IPS-20b (cell line): ENCODE results near the gene HMGN4.
A peak's percentile ranks its signal among the peaks of the same experiment; 100 is the strongest.
"Not testable (repeated sequence)": the region's sequence is repeated elsewhere in the genome, so short reads cannot be mapped to it uniquely, and the experiment has no call there.

Source experiments
- H3K27ac ChIP-seq: one replicate; pipeline ENCODE4 v1.5.1; 2013; ENCODE audit warnings: low read length
- H3K27me3 ChIP-seq: 2 replicates; pipeline ENCODE4 v1.6.1; 2013; ENCODE audit warnings: mild to moderate bottlenecking, low read length, inconsistent platforms; ENCODE audit not compliant: insufficient read depth
- H3K36me3 ChIP-seq: 2 replicates; pipeline ENCODE4 v1.6.1; 2013; ENCODE audit warnings: low read depth, mild to moderate bottlenecking, inconsistent platforms, low read length, moderate library complexity; ENCODE audit not compliant: insufficient read depth
- H3K4me1 ChIP-seq: 2 replicates; pipeline ENCODE4 v1.6.1; 2013; ENCODE audit warnings: mild to moderate bottlenecking, control low read depth, inconsistent platforms, low read length, moderate library complexity; ENCODE audit not compliant: insufficient read depth
- H3K4me3 ChIP-seq: 2 replicates; pipeline ENCODE4 v1.5.1; 2013; ENCODE audit warnings: mild to moderate bottlenecking, low read length, inconsistent platforms
- H3K9ac ChIP-seq: 2 replicates; pipeline ENCODE4 v1.6.1; 2013; ENCODE audit warnings: low read depth, mild to moderate bottlenecking, inconsistent platforms, low read length, moderate library complexity
- H3K9me3 ChIP-seq: 2 replicates; pipeline ENCODE4 v1.6.1; 2013; ENCODE audit warnings: mild to moderate bottlenecking, low read depth, low read length, inconsistent platforms; ENCODE audit not compliant: insufficient read depth

HMGN4 gene

GRCh38 chr6:26539071-26539615, 977 bp downstream of the HMGN4 start:
- peaks cover 8% of the 10 kb centered on the region; the same call in 1 of the 2 replicates for H3K36me3 ChIP-seq
- no peaks in the 10 kb centered on the region for H3K9me3 ChIP-seq
- peak overlapping the region; percentile 95 for H3K4me3 ChIP-seq
- H3K9ac ChIP-seq: peak overlapping the region; percentile 90; the same call in 1 of the 2 replicates
- H3K27me3 ChIP-seq: no peaks in the 10 kb centered on the region
- H3K4me1 ChIP-seq: peaks cover 5% of the 10 kb centered on the region; the same call in 1 of the 2 replicates
- H3K27ac ChIP-seq: no peak overlapping the region

GRCh38 chr6:26541579-26541978, 3.4 kb downstream of the HMGN4 start:
- Histone ChIP-seq H3K9me3 (no peaks in the 10 kb centered on the region), H3K9ac (no peak overlapping the region), H3K4me1 (peaks cover 5% of the 10 kb centered on the region; the same call in 1 of the 2 replicates), H3K27ac (no peak overlapping the region), H3K36me3 (peaks cover 32% of the 10 kb centered on the region), H3K4me3 (no peak overlapping the region), H3K27me3 (no peaks in the 10 kb centered on the region)

- H3K4me1 ChIP-seq: peaks cover 5% of the 10 kb centered on the region; the same call in 1 of the 2 replicates
- no peak overlapping the region for H3K27ac ChIP-seq
- no peak overlapping the region for H3K4me3 ChIP-seq
- H3K9me3 ChIP-seq: no peaks in the 10 kb centered on the region
- peaks cover 33% of the 10 kb centered on the region for H3K36me3 ChIP-seq
- no peak overlapping the region for H3K9ac ChIP-seq
- no peaks in the 10 kb centered on the region for H3K27me3 ChIP-seq
Observed at GRCh38 chr6:26543953-26544352, 5.8 kb downstream of the HMGN4 start.

GRCh38 chr6:26544473-26544872, 6.3 kb downstream of the HMGN4 start:
- H3K27me3 ChIP-seq: no peaks in the 10 kb centered on the region
- H3K4me3 ChIP-seq: no peak overlapping the region
- H3K36me3 ChIP-seq: peaks cover 33% of the 10 kb centered on the region
- no peaks in the 10 kb centered on the region for H3K9me3 ChIP-seq
- no peak overlapping the region for H3K9ac ChIP-seq
- H3K27ac ChIP-seq: no peak overlapping the region
- H3K4me1 ChIP-seq: peaks cover 5% of the 10 kb centered on the region; the same call in 1 of the 2 replicates

GRCh38 chr6:26545627-26546026, 7.5 kb downstream of the HMGN4 start:
- Histone ChIP-seq H3K27ac (no peak overlapping the region), H3K36me3 (peaks cover 33% of the 10 kb centered on the region), H3K4me1 (no peaks in the 10 kb centered on the region), H3K9me3 (no peaks in the 10 kb centered on the region), H3K4me3 (no peak overlapping the region), H3K9ac (no peak overlapping the region), H3K27me3 (no peaks in the 10 kb centered on the region)

GRCh38 chr6:26547363-26547762, 9.2 kb downstream of the HMGN4 start:
- not testable (repeated sequence) for H3K4me1 ChIP-seq, H3K9me3 ChIP-seq, H3K27ac ChIP-seq, H3K4me3 ChIP-seq, H3K27me3 ChIP-seq, H3K9ac ChIP-seq
- H3K36me3 ChIP-seq: peaks cover 33% of the 10 kb centered on the region

- H3K27ac ChIP-seq: peak overlapping the region; percentile 55
- H3K9me3 ChIP-seq: no peaks in the 10 kb centered on the region
- peaks cover 13% of the 10 kb centered on the region for H3K36me3 ChIP-seq
- H3K27me3 ChIP-seq: no peaks in the 10 kb centered on the region
- 0 out of 2 replicates have a peak, but pooled peaks cover 3% of the 10 kb centered on the region for H3K4me1 ChIP-seq
- H3K9ac ChIP-seq: peak overlapping the region; percentile 81; the same call in 1 of the 2 replicates
- H3K4me3 ChIP-seq: peak overlapping the region; percentile 80
Observed at GRCh38 chr6:26550250-26550993, 12.3 kb downstream of the HMGN4 start.

GRCh38 chr6:26552205-26552604, 14.0 kb downstream of the HMGN4 start:
- H3K27ac ChIP-seq: no peak overlapping the region
- H3K4me1 ChIP-seq: 0 out of 2 replicates have a peak, but pooled peaks cover 3% of the 10 kb centered on the region
- H3K9me3 ChIP-seq: no peaks in the 10 kb centered on the region
- H3K36me3 ChIP-seq: no peaks in the 10 kb centered on the region
- no peak overlapping the region for H3K9ac ChIP-seq
- peak overlapping the region; percentile 91 for H3K4me3 ChIP-seq
- no peaks in the 10 kb centered on the region for H3K27me3 ChIP-seq

- Histone ChIP-seq H3K4me1 (0 out of 2 replicates have a peak, but pooled peaks cover 3% of the 10 kb centered on the region), H3K27ac (no peak overlapping the region), H3K27me3 (no peaks in the 10 kb centered on the region), H3K9ac (peak overlapping the region; percentile 2; the same call in 1 of the 2 replicates), H3K4me3 (peak overlapping the region; percentile 91), H3K36me3 (no peaks in the 10 kb centered on the region), H3K9me3 (no peaks in the 10 kb centered on the region)
Observed at GRCh38 chr6:26552640-26553188, 14.5 kb downstream of the HMGN4 start.

- no peaks in the 10 kb centered on the region for H3K36me3 ChIP-seq
- no peaks in the 10 kb centered on the region for H3K9me3 ChIP-seq
- H3K27me3 ChIP-seq: no peaks in the 10 kb centered on the region
- H3K9ac ChIP-seq: peak overlapping the region; percentile 51; the same call in 1 of the 2 replicates
- no peak overlapping the region for H3K27ac ChIP-seq
- H3K4me1 ChIP-seq: 0 out of 2 replicates have a peak, but pooled peaks cover 3% of the 10 kb centered on the region
- H3K4me3 ChIP-seq: peak overlapping the region; percentile 91
Observed at GRCh38 chr6:26553264-26553634, 15.1 kb downstream of the HMGN4 start.

GRCh38 chr6:26553635-26554446, 15.7 kb downstream of the HMGN4 start:
- H3K4me3 ChIP-seq: peak overlapping the region; percentile 91
- H3K36me3 ChIP-seq: no peaks in the 10 kb centered on the region
- no peaks in the 10 kb centered on the region for H3K9me3 ChIP-seq
- H3K27ac ChIP-seq: no peak overlapping the region
- no peaks in the 10 kb centered on the region for H3K27me3 ChIP-seq
- peak overlapping the region; percentile 56; the same call in 1 of the 2 replicates for H3K9ac ChIP-seq
- H3K4me1 ChIP-seq: 0 out of 2 replicates have a peak, but pooled peaks cover 3% of the 10 kb centered on the region
